Lower leg skin (tissue), 3 donors: Measurements from ENCODE around the gene PCCA.

Experiments
- CTCF ChIP-seq, 3 donors: fragments of 450-650 bp; IDR thresholded peaks; one replicate each; pipeline ENCODE4 v1.5.1; 2016; ENCODE audit warnings: antibody characterized with exemption in 3 of 3, mild to moderate bottlenecking in 3 of 3, moderate library complexity in 2 of 3
- POLR2A ChIP-seq, 2 donors: fragments of 450-650 bp; IDR thresholded peaks; one replicate each; pipeline ENCODE4 v1.6.1; 2016 to 2017; ENCODE audit warnings: antibody characterized with exemption in 2 of 2, mild to moderate bottlenecking in 1 of 2, moderate library complexity in 1 of 2

GRCh38 chr13:100051070-100051469 lies 37.8 kb upstream of the PCCA start:
- TF ChIP-seq CTCF (IDR thresholded peaks at IDR 0.05) (no peak), POLR2A (IDR thresholded peaks at IDR 0.05) (no peak)
